ENCODE results near the gene SLC25A28.

The SLC25A28 gene

GRCh38 chr10:99615426-99615825, 4.8 kb downstream of the SLC25A28 start:
- H3K27me3 ChIP-seq (ENCODE audit: insufficient read depth, low read length, poor library complexity, severe bottlenecking) = no peaks in the 10 kb centered on the region
- H3K4me3 ChIP-seq (ENCODE audit: low read length, poor library complexity, severe bottlenecking) = peak overlapping the region; percentile 94
- H4K20me1 ChIP-seq (ENCODE audit: insufficient read depth, low read length, poor library complexity, severe bottlenecking) = peaks cover 10% of the 10 kb centered on the region
- H3K4me2 ChIP-seq (ENCODE audit: low read depth, low read length, poor library complexity, severe bottlenecking) = peak overlapping the region; percentile 94
- peaks cover 42% of the 10 kb centered on the region for H3K4me1 ChIP-seq (ENCODE audit: insufficient read depth, low read length, poor library complexity, severe bottlenecking)
- no peak overlapping the region for H2AFZ ChIP-seq (ENCODE audit: low read length)
- H3K9ac ChIP-seq (ENCODE audit: low read depth, low read length, poor library complexity, severe bottlenecking) = peak overlapping the region; percentile 21
- peaks cover 8% of the 10 kb centered on the region; the same call in 1 of the 2 replicates for H3K36me3 ChIP-seq (ENCODE audit: insufficient read depth, low read length)
- TF ChIP-seq CTCF (conservative IDR thresholded peaks at IDR 0.05; ENCODE audit: low read length) (no peak), EZH2phosphoT487 (IDR thresholded peaks at IDR 0.05; ENCODE audit: borderline replicate concordance) (no peak)
- H3K9me3 ChIP-seq (ENCODE audit: insufficient read depth, low read depth, low read length) = no peaks in the 10 kb centered on the region
- no peaks in the 10 kb centered on the region for H3F3A ChIP-seq (ENCODE audit: low read depth)
- H3K79me2 ChIP-seq (ENCODE audit: insufficient read depth, low read length) = peaks cover 40% of the 10 kb centered on the region
- no peaks in the 10 kb centered on the region for H3K9me2 ChIP-seq (replicated peaks; ENCODE audit: low read depth, low read length)

GRCh38 chr10:99612167-99612831, 7.9 kb downstream of the SLC25A28 start:
- Histone ChIP-seq H3K9me3 (ENCODE audit: insufficient read depth, low read depth, low read length) (no peaks in the 10 kb centered on the region), H3K9me2 (replicated peaks; ENCODE audit: low read depth, low read length) (no peaks in the 10 kb centered on the region), H3K4me1 (ENCODE audit: insufficient read depth, low read length, poor library complexity, severe bottlenecking) (peaks cover 19% of the 10 kb centered on the region), H3K79me2 (ENCODE audit: insufficient read depth, low read length) (peaks cover 12% of the 10 kb centered on the region; the same call in 1 of the 2 replicates), H3K36me3 (ENCODE audit: insufficient read depth, low read length) (peaks cover 8% of the 10 kb centered on the region; the same call in 1 of the 2 replicates), H3K4me3 (ENCODE audit: low read length, poor library complexity, severe bottlenecking) (no peak overlapping the region), H3F3A (ENCODE audit: low read depth) (no peaks in the 10 kb centered on the region), H2AFZ (ENCODE audit: low read length) (no peak overlapping the region), H3K27me3 (ENCODE audit: insufficient read depth, low read length, poor library complexity, severe bottlenecking) (no peaks in the 10 kb centered on the region), H3K4me2 (ENCODE audit: low read depth, low read length, poor library complexity, severe bottlenecking) (no peak overlapping the region), H4K20me1 (ENCODE audit: insufficient read depth, low read length, poor library complexity, severe bottlenecking) (no peaks in the 10 kb centered on the region), H3K9ac (ENCODE audit: low read depth, low read length, poor library complexity, severe bottlenecking) (no peak overlapping the region)
- peak; percentile 89 for TF ChIP-seq CTCF (conservative IDR thresholded peaks at IDR 0.05; ENCODE audit: low read length)
- no peak for TF ChIP-seq EZH2phosphoT487 (IDR thresholded peaks at IDR 0.05; ENCODE audit: borderline replicate concordance)

GRCh38 chr10:99611326-99611725, 8.9 kb downstream of the SLC25A28 start:
- H3K9ac ChIP-seq (ENCODE audit: low read depth, low read length, poor library complexity, severe bottlenecking) = no peak overlapping the region
- H2AFZ ChIP-seq (ENCODE audit: low read length) = no peak overlapping the region
- H4K20me1 ChIP-seq (ENCODE audit: insufficient read depth, low read length, poor library complexity, severe bottlenecking) = no peaks in the 10 kb centered on the region
- no peaks in the 10 kb centered on the region for H3K9me3 ChIP-seq (ENCODE audit: insufficient read depth, low read depth, low read length)
- no peaks in the 10 kb centered on the region for H3K27me3 ChIP-seq (ENCODE audit: insufficient read depth, low read length, poor library complexity, severe bottlenecking)
- no peaks in the 10 kb centered on the region for H3F3A ChIP-seq (ENCODE audit: low read depth)
- H3K4me2 ChIP-seq (ENCODE audit: low read depth, low read length, poor library complexity, severe bottlenecking) = no peak overlapping the region
- TF ChIP-seq CTCF (conservative IDR thresholded peaks at IDR 0.05; ENCODE audit: low read length) = no peak
- TF ChIP-seq EZH2phosphoT487 (IDR thresholded peaks at IDR 0.05; ENCODE audit: borderline replicate concordance) = no peak
- H3K36me3 ChIP-seq (ENCODE audit: insufficient read depth, low read length) = peaks cover 8% of the 10 kb centered on the region; the same call in 1 of the 2 replicates
- H3K79me2 ChIP-seq (ENCODE audit: insufficient read depth, low read length) = peaks cover 3% of the 10 kb centered on the region; the same call in 1 of the 2 replicates
- no peaks in the 10 kb centered on the region for H3K9me2 ChIP-seq (replicated peaks; ENCODE audit: low read depth, low read length)
- H3K4me1 ChIP-seq (ENCODE audit: insufficient read depth, low read length, poor library complexity, severe bottlenecking) = peaks cover 9% of the 10 kb centered on the region
- H3K4me3 ChIP-seq (ENCODE audit: low read length, poor library complexity, severe bottlenecking) = no peak overlapping the region
